ENCODE results near the gene NPW. TPM values are rescaled to one million over a fixed set of nuclear protein-coding genes. Genes with fewer than 3 reads are reported as not detected.

The NPW gene
- total RNA-seq, 4 donors from 2014 or later = 0.48 TPM; not detected in 3

DNA sequence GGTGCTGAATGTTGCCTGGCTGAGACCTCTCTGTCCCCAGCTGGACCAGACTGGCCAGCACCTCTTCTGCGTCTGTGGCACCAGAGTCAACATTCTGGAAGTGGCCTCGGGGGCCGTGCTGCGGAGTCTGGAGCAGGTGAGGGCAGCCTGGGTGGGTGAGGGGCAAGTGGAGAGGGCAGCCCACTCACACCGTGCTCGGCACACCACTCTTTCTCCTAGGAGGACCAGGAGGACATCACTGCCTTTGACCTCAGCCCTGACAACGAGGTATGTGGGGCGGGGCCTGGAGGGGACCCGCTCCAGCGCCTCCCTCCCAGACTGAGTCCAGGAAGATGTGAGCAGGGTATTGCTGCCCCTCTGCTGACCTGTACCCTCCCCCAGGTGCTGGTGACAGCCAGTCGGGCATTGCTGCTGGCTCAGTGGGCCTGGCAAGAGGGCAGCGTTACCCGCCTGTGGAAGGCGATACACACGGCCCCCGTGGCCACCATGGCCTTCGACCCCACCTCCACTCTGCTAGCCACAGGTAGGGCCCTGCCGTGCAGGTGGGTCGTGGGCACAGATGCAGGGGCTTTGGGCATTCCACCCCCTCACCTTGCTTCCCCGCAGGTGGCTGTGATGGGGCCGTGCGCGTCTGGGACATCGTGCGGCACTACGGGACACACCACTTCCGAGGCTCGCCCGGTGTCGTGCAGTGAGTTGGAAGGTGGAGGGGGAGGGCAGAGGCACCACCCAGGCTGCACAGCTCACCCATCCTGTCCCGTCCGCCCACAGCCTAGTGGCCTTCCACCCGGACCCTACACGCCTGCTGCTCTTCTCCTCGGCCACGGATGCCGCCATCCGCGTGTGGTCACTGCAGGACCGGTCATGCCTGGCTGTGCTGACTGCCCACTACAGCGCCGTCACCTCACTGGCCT is 45.2 kb upstream of the NPW start:
- no peak for TF ChIP-seq POLR2A (IDR thresholded peaks at IDR 0.05)
- TF ChIP-seq, protein P1, sequence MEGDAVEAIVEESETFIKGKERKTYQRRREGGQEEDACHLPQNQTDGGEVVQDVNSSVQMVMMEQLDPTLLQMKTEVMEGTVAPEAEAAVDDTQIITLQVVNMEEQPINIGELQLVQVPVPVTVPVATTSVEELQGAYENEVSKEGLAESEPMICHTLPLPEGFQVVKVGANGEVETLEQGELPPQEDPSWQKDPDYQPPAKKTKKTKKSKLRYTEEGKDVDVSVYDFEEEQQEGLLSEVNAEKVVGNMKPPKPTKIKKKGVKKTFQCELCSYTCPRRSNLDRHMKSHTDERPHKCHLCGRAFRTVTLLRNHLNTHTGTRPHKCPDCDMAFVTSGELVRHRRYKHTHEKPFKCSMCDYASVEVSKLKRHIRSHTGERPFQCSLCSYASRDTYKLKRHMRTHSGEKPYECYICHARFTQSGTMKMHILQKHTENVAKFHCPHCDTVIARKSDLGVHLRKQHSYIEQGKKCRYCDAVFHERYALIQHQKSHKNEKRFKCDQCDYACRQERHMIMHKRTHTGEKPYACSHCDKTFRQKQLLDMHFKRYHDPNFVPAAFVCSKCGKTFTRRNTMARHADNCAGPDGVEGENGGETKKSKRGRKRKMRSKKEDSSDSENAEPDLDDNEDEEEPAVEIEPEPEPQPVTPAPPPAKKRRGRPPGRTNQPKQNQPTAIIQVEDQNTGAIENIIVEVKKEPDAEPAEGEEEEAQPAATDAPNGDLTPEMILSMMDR (IDR thresholded peaks at IDR 0.05) = no peak
- DNase-seq = no peak
- H3K36me3 ChIP-seq = peaks cover 32 to 55% (median 41%) of the 10 kb centered on the region in 3 donors
- no peak overlapping the region for H3K27ac ChIP-seq
- 87 to 92% methylated on average over 10 to 22 of the region's 42 CpGs for WGBS, 2 donors
- H3K4me1 ChIP-seq = peaks cover 23 to 58% (median 26%) of the 10 kb centered on the region in 3 donors
- no peak overlapping the region for H3K4me3 ChIP-seq
- H3K9me3 ChIP-seq = no peaks in the 10 kb centered on the region
- intact Hi-C loops (cut with DNase I) = no loop called here
- H3K27me3 ChIP-seq = peaks cover 0 to 51% (median 2%) of the 10 kb centered on the region in 4 donors

DNA sequence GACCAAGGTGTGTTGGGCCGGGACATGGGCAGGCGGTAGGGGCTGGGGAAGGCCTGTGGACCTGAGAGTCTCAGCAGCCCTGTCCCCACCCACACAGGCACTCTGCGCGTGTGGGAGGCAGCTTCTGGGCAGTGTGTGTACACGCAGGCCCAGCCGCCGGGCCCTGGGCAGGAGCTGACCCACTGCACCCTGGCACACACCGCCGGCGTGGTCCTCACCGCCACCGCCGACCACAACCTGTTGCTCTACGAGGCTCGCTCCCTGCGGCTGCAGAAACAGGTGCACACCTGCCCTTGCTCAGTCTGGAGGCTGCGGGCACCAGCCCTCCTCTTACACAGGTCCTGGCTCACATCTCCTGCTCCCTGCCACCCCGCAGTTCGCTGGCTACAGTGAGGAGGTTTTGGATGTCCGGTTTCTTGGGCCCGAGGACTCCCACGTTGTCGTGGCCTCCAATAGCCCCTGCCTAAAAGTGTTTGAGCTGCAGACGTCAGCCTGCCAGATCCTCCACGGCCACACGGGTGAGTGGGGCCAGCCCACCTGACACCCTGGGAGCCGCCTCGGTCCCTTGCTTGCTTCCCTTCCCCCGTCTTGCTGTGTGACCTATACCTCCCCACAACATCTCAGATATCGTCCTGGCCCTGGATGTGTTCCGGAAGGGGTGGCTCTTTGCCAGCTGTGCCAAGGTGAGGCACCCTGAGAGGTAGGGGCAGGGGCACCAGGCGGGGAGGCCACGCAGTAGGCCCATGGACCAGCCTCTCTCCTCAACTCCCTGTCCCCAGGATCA is 44.0 kb upstream of the NPW start:
- no peak overlapping the region for H3K4me3 ChIP-seq
- DNase-seq = no peak
- no peak overlapping the region for H3K27ac ChIP-seq
- TF ChIP-seq, protein P1 (IDR thresholded peaks at IDR 0.05) = no peak
- no peak for TF ChIP-seq POLR2A (IDR thresholded peaks at IDR 0.05)
- no peaks in the 10 kb centered on the region for H3K9me3 ChIP-seq
- intact Hi-C loops (cut with DNase I) = no loop called here
- H3K36me3 ChIP-seq = peaks cover 32 to 55% (median 41%) of the 10 kb centered on the region in 3 donors
- WGBS, 2 donors = 94% methylated on average over 20 to 23 of the region's 33 CpGs
- peaks cover 34 to 69% (median 38%) of the 10 kb centered on the region in 3 donors for H3K4me1 ChIP-seq
- H3K27me3 ChIP-seq = peaks cover 0 to 63% (median 9%) of the 10 kb centered on the region in 4 donors

GRCh38 chr16:1976216-1976520 is 43.4 kb upstream of the NPW start:
- Histone ChIP-seq H3K9me3 (no peaks in the 10 kb centered on the region), H3K4me3 (no peak overlapping the region), H3K4me1 (peaks cover 30 to 69% (median 35%) of the 10 kb centered on the region in 3 donors), H3K27me3 (peaks cover 0 to 68% (median 12%) of the 10 kb centered on the region in 4 donors), H3K27ac (no peak overlapping the region), H3K36me3 (peaks cover 32 to 55% (median 41%) of the 10 kb centered on the region in 3 donors)
- TF ChIP-seq POLR2A (IDR thresholded peaks at IDR 0.05) = no peak
- intact Hi-C loops (cut with DNase I) = no loop called here
- no peak for DNase-seq
- 85 to 100% methylated on average over 1 to 5 of the region's 8 CpGs for WGBS, 2 donors

DNA sequence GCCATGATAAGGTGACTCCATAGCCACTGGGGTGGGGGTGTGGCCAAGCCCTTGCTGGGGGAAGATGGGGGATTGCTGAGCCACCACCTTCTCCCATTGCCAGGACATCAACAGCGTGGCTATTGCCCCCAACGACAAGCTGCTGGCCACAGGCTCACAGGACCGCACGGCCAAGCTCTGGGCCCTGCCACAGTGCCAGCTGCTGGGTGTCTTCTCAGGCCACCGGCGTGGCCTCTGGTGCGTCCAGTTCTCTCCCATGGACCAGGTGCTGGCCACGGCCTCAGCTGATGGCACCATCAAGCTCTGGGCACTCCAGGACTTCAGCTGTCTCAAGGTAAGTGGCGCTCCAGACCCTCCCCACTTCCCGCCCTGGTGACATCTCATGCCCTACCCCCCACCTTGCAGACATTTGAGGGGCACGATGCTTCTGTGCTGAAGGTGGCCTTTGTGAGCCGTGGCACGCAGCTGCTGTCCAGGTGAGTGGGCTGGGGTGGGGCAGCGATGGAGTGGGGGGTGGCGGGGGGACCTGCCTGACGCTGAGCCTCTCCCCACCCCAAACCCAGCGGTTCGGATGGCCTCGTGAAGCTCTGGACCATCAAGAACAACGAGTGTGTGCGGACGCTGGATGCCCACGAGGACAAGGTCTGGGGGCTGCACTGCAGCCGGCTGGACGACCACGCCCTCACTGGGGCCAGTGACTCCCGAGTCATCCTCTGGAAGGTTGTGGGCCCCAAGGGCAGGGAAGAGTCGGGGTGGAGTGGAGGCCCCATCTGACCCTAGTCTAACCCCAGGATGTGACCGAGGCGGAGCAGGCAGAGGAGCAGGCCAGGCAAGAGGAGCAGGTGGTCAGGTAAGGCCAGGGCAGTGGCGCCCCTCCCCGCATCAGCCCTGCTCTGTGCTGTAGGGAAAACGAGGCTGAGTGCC is 42.4 kb upstream of the NPW start:
- H3K9me3 ChIP-seq = no peaks in the 10 kb centered on the region
- H3K4me1 ChIP-seq = peaks cover 28 to 72% (median 37%) of the 10 kb centered on the region in 3 donors
- 73% methylated on average over 7 of the region's 33 CpGs; no CpG with 5 or more reads in 1 of the 2 donors for WGBS, 2 donors
- peak overlapping the region in 3 of 4 donors; percentile 13 to 83 (median 14) for H3K27ac ChIP-seq
- peaks cover 32 to 55% (median 41%) of the 10 kb centered on the region in 3 donors for H3K36me3 ChIP-seq
- peaks cover 0 to 79% (median 13%) of the 10 kb centered on the region in 4 donors for H3K27me3 ChIP-seq
- intact Hi-C loops (cut with DNase I) = no loop called here
- H3K4me3 ChIP-seq = no peak overlapping the region
- DNase-seq = no peak
- TF ChIP-seq POLR2A (IDR thresholded peaks at IDR 0.05) = no peak
- TF ChIP-seq, protein P1 (IDR thresholded peaks at IDR 0.05) = no peak

GRCh38 chr16:1977875-1978268 is 41.7 kb upstream of the NPW start:
- DNase-seq = no peak
- H3K36me3 ChIP-seq = peaks cover 32 to 55% (median 41%) of the 10 kb centered on the region in 3 donors
- peaks cover 21 to 72% (median 31%) of the 10 kb centered on the region in 3 donors for H3K4me1 ChIP-seq
- no peak overlapping the region for H3K4me3 ChIP-seq
- TF ChIP-seq, protein P1 (IDR thresholded peaks at IDR 0.05) = no peak
- TF ChIP-seq POLR2A (IDR thresholded peaks at IDR 0.05) = no peak
- intact Hi-C loops (cut with DNase I) = no loop called here
- no CpG with 5 or more reads among the region's 18 CpGs for WGBS, 2 donors
- no peaks in the 10 kb centered on the region for H3K9me3 ChIP-seq
- H3K27me3 ChIP-seq = peaks cover 0 to 85% (median 13%) of the 10 kb centered on the region in 4 donors
- peak overlapping the region in 3 of 4 donors; percentile 2 to 83 (median 82) for H3K27ac ChIP-seq

Measured in esophagus squamous epithelium (tissue), 5 donors.